G401.6 (cell line): ENCODE results near the gene PPP1R9A.

ENCODE experiments used
- FAIRE-seq: peaks from 2 replicates; lab custom pipeline; 2012; peaks lifted over from hg19 to GRCh38; lab: Jason Lieb, UNC

PPP1R9A gene

GRCh38 chr7:94912085-94912484 is 4.7 kb downstream of the PPP1R9A start:
- FAIRE-seq: no peak

- FAIRE-seq: no peak
Measured at GRCh38 chr7:94913391-94913790, 6.0 kb downstream of the PPP1R9A start.

GRCh38 chr7:94921911-94922310 is 14.5 kb downstream of the PPP1R9A start:
- peak; percentile 86 for FAIRE-seq

GRCh38 chr7:94922457-94922856 is 15.1 kb downstream of the PPP1R9A start:
- FAIRE-seq: peak; percentile 59

- no peak for FAIRE-seq
Measured at GRCh38 chr7:94923412-94923811, 16.0 kb downstream of the PPP1R9A start.

- FAIRE-seq: no peak
Measured at GRCh38 chr7:94928168-94928707, 20.8 kb downstream of the PPP1R9A start.

- no peak for FAIRE-seq
Measured at GRCh38 chr7:94933256-94933990, 26.0 kb downstream of the PPP1R9A start.

- FAIRE-seq: no peak
Measured at GRCh38 chr7:94939395-94939794, 32.0 kb downstream of the PPP1R9A start.

- no peak for FAIRE-seq
Measured at GRCh38 chr7:94940241-94940640, 32.8 kb downstream of the PPP1R9A start.

- FAIRE-seq: no peak
Measured at GRCh38 chr7:94941844-94942632, 34.6 kb downstream of the PPP1R9A start.

GRCh38 chr7:94943134-94943533 is 35.7 kb downstream of the PPP1R9A start:
- FAIRE-seq: no peak

GRCh38 chr7:94949532-94949931 is 42.1 kb downstream of the PPP1R9A start:
- FAIRE-seq: no peak

GRCh38 chr7:94955807-94956206 is 48.4 kb downstream of the PPP1R9A start:
- no peak for FAIRE-seq

- no peak for FAIRE-seq
Measured at GRCh38 chr7:94957061-94957460, 49.7 kb downstream of the PPP1R9A start.

- no peak for FAIRE-seq
Measured at GRCh38 chr7:94962661-94963060, 55.3 kb downstream of the PPP1R9A start.

GRCh38 chr7:94969434-94970084 is 62.2 kb downstream of the PPP1R9A start:
- FAIRE-seq: no peak

- FAIRE-seq: no peak
Measured at GRCh38 chr7:94970085-94970576, 62.7 kb downstream of the PPP1R9A start.

- FAIRE-seq: no peak
Measured at GRCh38 chr7:94971051-94971867, 63.9 kb downstream of the PPP1R9A start.

GRCh38 chr7:94972296-94972695 is 64.9 kb downstream of the PPP1R9A start:
- FAIRE-seq: no peak

- no peak for FAIRE-seq
Measured at GRCh38 chr7:94973844-94974243, 66.5 kb downstream of the PPP1R9A start.

GRCh38 chr7:94974423-94974822 is 67.0 kb downstream of the PPP1R9A start:
- FAIRE-seq: no peak

- no peak for FAIRE-seq
Measured at GRCh38 chr7:94975336-94975735, 67.9 kb downstream of the PPP1R9A start.
